Erythroblast (primary cell): ENCODE data around the gene HDAC11.

Experiments used
- GATA1 ChIP-seq: IDR thresholded peaks from 2 replicates; pipeline ENCODE4 v1.6.1; 2011; ENCODE audit warnings: low read depth, mild to moderate bottlenecking, control low read depth, low read length, moderate library complexity
- POLR2A ChIP-seq: IDR thresholded peaks from 2 replicates; pipeline ENCODE4 v1.6.1; 2011; ENCODE audit warnings: mild to moderate bottlenecking, low read length

DNA sequence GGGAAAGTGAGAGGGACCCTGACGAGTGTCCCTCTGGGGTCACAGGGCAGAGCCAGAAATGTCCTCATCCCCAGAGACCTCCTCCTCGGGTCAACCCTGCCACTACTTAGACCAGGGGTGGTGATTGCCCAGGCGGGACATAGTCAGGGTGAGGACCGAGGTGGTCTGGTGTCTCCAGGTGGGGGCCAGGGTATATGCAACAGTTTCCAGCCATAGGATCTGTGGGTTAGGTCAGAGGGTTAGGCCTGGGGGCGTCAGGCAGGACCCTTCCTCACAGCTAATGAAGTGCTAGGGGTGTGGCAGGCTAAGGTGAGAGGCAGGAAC lies 46.5 kb downstream of the HDAC11 start:
- no peak for TF ChIP-seq POLR2A
- no peak for TF ChIP-seq GATA1
